ENCODE measurements around the gene TSEN54. TPM values are rescaled to one million over a fixed set of nuclear protein-coding genes. Genes with fewer than 3 reads are reported as not detected.

Gene TSEN54
- total and polyA plus RNA-seq, 2 experiments from 2014 or later = 42.5 to 52.3 TPM

GRCh38 chr17:75564195-75564594, 47.9 kb downstream of the TSEN54 start:
- H3K4me1 ChIP-seq (ENCODE audit: insufficient read depth) = no peaks in the 10 kb centered on the region
- no peaks in the 10 kb centered on the region for H3K9me3 ChIP-seq (ENCODE audit: low read depth)
- H3K4me2 ChIP-seq = no peak overlapping the region
- H3K79me2 ChIP-seq = no peaks in the 10 kb centered on the region
- no peak overlapping the region for H3K27ac ChIP-seq
- H3K36me3 ChIP-seq (replicated peaks; ENCODE audit: insufficient read depth, low read depth) = no peaks in the 10 kb centered on the region
- WGBS (ENCODE audit: low lambda C conversion rate, missing lambda C conversion rate) = 98% methylated on average over 11 of the region's 11 CpGs
- TF ChIP-seq EZH2 (IDR thresholded peaks at IDR 0.05; ENCODE audit: borderline replicate concordance) (no peak), EZH2phosphoT487 (IDR thresholded peaks at IDR 0.05; ENCODE audit: low read depth, severe bottlenecking, unreplicated experiment) (no peak), CTCF (IDR thresholded peaks at IDR 0.05; ENCODE audit: poor library complexity) (no peak)
- peak; percentile 2 for DNase-seq (ENCODE audit: low spot score)
- H4K20me1 ChIP-seq (ENCODE audit: insufficient read depth, poor library complexity, severe bottlenecking) = no peaks in the 10 kb centered on the region
- H2AFZ ChIP-seq = no peak overlapping the region
- H3K27me3 ChIP-seq = no peaks in the 10 kb centered on the region
- H3K9me2 ChIP-seq (replicated peaks; ENCODE audit: insufficient read depth) = no peaks in the 10 kb centered on the region
- H3K4me3 ChIP-seq = no peak overlapping the region

GRCh38 chr17:75565066-75565465, 48.7 kb downstream of the TSEN54 start:
- no peak overlapping the region for H3K4me3 ChIP-seq
- 65% methylated on average over 7 of the region's 7 CpGs for WGBS (ENCODE audit: low lambda C conversion rate, missing lambda C conversion rate)
- H3K27ac ChIP-seq = no peak overlapping the region
- no peaks in the 10 kb centered on the region for H3K36me3 ChIP-seq (replicated peaks; ENCODE audit: insufficient read depth, low read depth)
- H4K20me1 ChIP-seq (ENCODE audit: insufficient read depth, poor library complexity, severe bottlenecking) = no peaks in the 10 kb centered on the region
- no peak overlapping the region for H2AFZ ChIP-seq
- H3K4me2 ChIP-seq = no peak overlapping the region
- no peaks in the 10 kb centered on the region for H3K79me2 ChIP-seq
- TF ChIP-seq CTCF (IDR thresholded peaks at IDR 0.05; ENCODE audit: poor library complexity) (no peak), EZH2phosphoT487 (IDR thresholded peaks at IDR 0.05; ENCODE audit: low read depth, severe bottlenecking, unreplicated experiment) (no peak), EZH2 (IDR thresholded peaks at IDR 0.05; ENCODE audit: borderline replicate concordance) (no peak)
- no peaks in the 10 kb centered on the region for H3K27me3 ChIP-seq
- no peaks in the 10 kb centered on the region for H3K9me2 ChIP-seq (replicated peaks; ENCODE audit: insufficient read depth)
- peak; percentile 34 for DNase-seq (ENCODE audit: low spot score)
- H3K4me1 ChIP-seq (ENCODE audit: insufficient read depth) = no peaks in the 10 kb centered on the region
- H3K9me3 ChIP-seq (ENCODE audit: low read depth) = no peaks in the 10 kb centered on the region

GRCh38 chr17:75565618-75566017, 49.3 kb downstream of the TSEN54 start:
- Histone ChIP-seq H3K4me1 (ENCODE audit: insufficient read depth) (no peaks in the 10 kb centered on the region), H3K27ac (no peak overlapping the region), H4K20me1 (ENCODE audit: insufficient read depth, poor library complexity, severe bottlenecking) (no peaks in the 10 kb centered on the region), H3K36me3 (replicated peaks; ENCODE audit: insufficient read depth, low read depth) (no peaks in the 10 kb centered on the region), H3K4me3 (no peak overlapping the region), H3K9me3 (ENCODE audit: low read depth) (no peaks in the 10 kb centered on the region), H3K9me2 (replicated peaks; ENCODE audit: insufficient read depth) (no peaks in the 10 kb centered on the region), H3K27me3 (no peaks in the 10 kb centered on the region), H3K4me2 (no peak overlapping the region), H2AFZ (no peak overlapping the region), H3K79me2 (no peaks in the 10 kb centered on the region)
- 95% methylated on average over 6 of the region's 6 CpGs for WGBS (ENCODE audit: low lambda C conversion rate, missing lambda C conversion rate)
- TF ChIP-seq EZH2 (IDR thresholded peaks at IDR 0.05; ENCODE audit: borderline replicate concordance) (no peak), EZH2phosphoT487 (IDR thresholded peaks at IDR 0.05; ENCODE audit: low read depth, severe bottlenecking, unreplicated experiment) (no peak), CTCF (IDR thresholded peaks at IDR 0.05; ENCODE audit: poor library complexity) (no peak)
- DNase-seq (ENCODE audit: low spot score) = peak; percentile 2

GRCh38 chr17:75566416-75566815, 50.1 kb downstream of the TSEN54 start:
- TF ChIP-seq CTCF (IDR thresholded peaks at IDR 0.05; ENCODE audit: poor library complexity) = no peak
- TF ChIP-seq EZH2phosphoT487 (IDR thresholded peaks at IDR 0.05; ENCODE audit: low read depth, severe bottlenecking, unreplicated experiment) = no peak
- H3K27me3 ChIP-seq = no peaks in the 10 kb centered on the region
- 88% methylated on average over 6 of the region's 6 CpGs for WGBS (ENCODE audit: low lambda C conversion rate, missing lambda C conversion rate)
- H3K9me2 ChIP-seq (replicated peaks; ENCODE audit: insufficient read depth) = no peaks in the 10 kb centered on the region
- H3K79me2 ChIP-seq = no peaks in the 10 kb centered on the region
- no peak overlapping the region for H2AFZ ChIP-seq
- H3K36me3 ChIP-seq (replicated peaks; ENCODE audit: insufficient read depth, low read depth) = no peaks in the 10 kb centered on the region
- H3K9me3 ChIP-seq (ENCODE audit: low read depth) = no peaks in the 10 kb centered on the region
- H3K4me3 ChIP-seq = no peak overlapping the region
- no peak overlapping the region for H3K4me2 ChIP-seq
- H3K27ac ChIP-seq = no peak overlapping the region
- no peaks in the 10 kb centered on the region for H4K20me1 ChIP-seq (ENCODE audit: insufficient read depth, poor library complexity, severe bottlenecking)
- no peaks in the 10 kb centered on the region for H3K4me1 ChIP-seq (ENCODE audit: insufficient read depth)
- DNase-seq (ENCODE audit: low spot score) = peak; percentile 2

Data from hepatocyte (in vitro differentiated cells).